DND-41 (cell line): ENCODE data around the gene RNF144B.

Experiments used
- CTCF ChIP-seq: IDR thresholded peaks from 2 replicates; pipeline ENCODE4 v1.5.1; 2012; ENCODE audit warnings: borderline replicate concordance, low read length, moderate library complexity, mild to moderate bottlenecking; ENCODE audit not compliant: poor library complexity, severe bottlenecking; ENCODE audit errors: extremely low read depth
- EZH2 ChIP-seq: IDR thresholded peaks from 3 replicates; pipeline ENCODE4 v1.6.1; 2012; ENCODE audit warnings: borderline replicate concordance, low read depth, mild to moderate bottlenecking, moderate library complexity, low read length, inconsistent platforms; ENCODE audit not compliant: severe bottlenecking

GRCh38 chr6:18412068-18412467 is 24.9 kb downstream of the RNF144B start:
- TF ChIP-seq CTCF (no peak), EZH2 (no peak)
